ENCODE measurements around the gene TLE4.
A peak's percentile ranks its signal among the peaks of the same experiment; 100 is the strongest.

Gene TLE4

DNA sequence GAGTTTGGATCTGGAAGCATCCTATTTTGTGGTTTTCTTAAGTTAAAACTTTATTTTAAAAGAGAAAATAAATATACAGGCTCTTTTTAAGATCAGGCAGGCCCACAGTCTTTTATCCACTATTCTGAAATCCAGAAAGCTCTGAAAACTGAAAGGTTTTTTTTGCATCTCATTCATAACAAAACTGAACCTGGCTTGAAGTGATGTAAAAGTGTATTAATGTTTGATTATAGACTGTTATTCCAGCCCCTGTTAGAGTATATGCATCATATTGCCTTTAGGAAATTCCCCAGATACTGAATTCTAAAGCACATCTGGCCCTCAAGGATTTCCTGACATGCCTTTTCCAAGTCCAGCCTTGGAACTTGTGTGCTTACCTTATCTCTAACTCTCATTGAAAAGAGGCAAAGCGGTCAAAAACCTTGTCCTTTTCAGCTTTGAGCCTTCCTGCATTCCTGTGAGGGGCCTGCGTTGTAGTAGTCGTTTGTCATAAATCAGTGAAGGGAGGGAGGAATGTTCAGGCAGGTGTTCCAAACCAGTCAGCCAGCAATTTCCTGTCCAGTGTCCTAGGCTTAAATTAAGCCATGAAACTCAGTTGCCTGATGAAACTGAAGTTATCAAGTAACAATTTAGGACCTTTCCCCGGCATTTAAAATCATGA, 110.4 kb downstream of the TLE4 start:
- H3K36me3 ChIP-seq (ENCODE audit: control insufficient read depth in 4 of 4, insufficient read depth in 4 of 4, low read length in 3 of 4), result peaks cover 0 to 6% (median 2%) of the 10 kb centered on the region in 4 experiments
- no peak for DNase-seq
- CTCF ChIA-PET, result no interaction called here
- H3K27me3 ChIP-seq (replicated peaks in 2 of 5; ENCODE audit: control insufficient read depth in 4 of 5, insufficient read depth in 5 of 5, low read length in 4 of 5), result no peaks in the 10 kb centered on the region
- peaks cover 0 to 2% (median 0%) of the 10 kb centered on the region in 5 experiments for H3K9me3 ChIP-seq (ENCODE audit: control extremely low read depth in 1 of 5, control insufficient read depth in 4 of 5, insufficient read depth in 2 of 5, low read depth in 1 of 5, low read length in 4 of 5)
- no peak overlapping the region for H3K27ac ChIP-seq (ENCODE audit: insufficient read depth in 1 of 2, low read depth in 1 of 2, low read length in 2 of 2, poor library complexity in 1 of 2, severe bottlenecking in 2 of 2)
- POLR2A ChIA-PET, result no interaction called here
- H3K4me1 ChIP-seq (ENCODE audit: control extremely low read depth in 1 of 4, control insufficient read depth in 4 of 4, insufficient read depth in 4 of 4, low read length in 3 of 4), result peaks cover 3 to 12% (median 9%) of the 10 kb centered on the region in 4 experiments
- no peak overlapping the region for H3K4me3 ChIP-seq (ENCODE audit: control insufficient read depth in 1 of 7, extremely low read depth in 1 of 7, insufficient read depth in 4 of 7, low read depth in 2 of 7, low read length in 6 of 7)
- WGBS (ENCODE audit: insufficient coverage), result 74% methylated on average over 4 of the region's 4 CpGs

DNA sequence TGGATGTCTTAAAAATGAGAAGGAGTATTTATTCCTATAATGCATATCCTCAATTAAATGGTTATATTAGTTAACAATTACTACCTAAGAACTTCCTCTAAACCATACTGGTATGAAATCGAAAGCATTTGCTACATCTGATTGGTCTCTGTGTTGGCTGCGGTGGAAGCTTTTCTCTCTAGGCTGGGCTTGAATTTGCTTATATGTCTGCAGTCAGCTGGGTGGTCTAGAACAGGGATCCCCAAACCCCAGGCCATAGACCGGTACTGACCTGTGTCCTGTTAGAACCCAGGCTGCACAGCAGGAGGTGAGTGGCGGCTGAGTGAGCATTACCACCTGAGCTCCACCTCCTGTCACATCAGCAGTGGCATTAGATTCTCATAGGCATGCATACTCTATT, 112.3 kb downstream of the TLE4 start:
- WGBS (ENCODE audit: insufficient coverage), result 100% methylated on average over 2 of the region's 4 CpGs
- DNase-seq, result no peak
- Histone ChIP-seq H3K36me3 (ENCODE audit: control insufficient read depth in 4 of 4, insufficient read depth in 4 of 4, low read length in 3 of 4) (peaks cover 0 to 3% (median 2%) of the 10 kb centered on the region in 4 experiments), H3K27ac (ENCODE audit: insufficient read depth in 1 of 2, low read depth in 1 of 2, low read length in 2 of 2, poor library complexity in 1 of 2, severe bottlenecking in 2 of 2) (no peak overlapping the region), H3K27me3 (replicated peaks in 2 of 5; ENCODE audit: control insufficient read depth in 4 of 5, insufficient read depth in 5 of 5, low read length in 4 of 5) (no peaks in the 10 kb centered on the region), H3K9me3 (ENCODE audit: control extremely low read depth in 1 of 5, control insufficient read depth in 4 of 5, insufficient read depth in 2 of 5, low read depth in 1 of 5, low read length in 4 of 5) (peaks cover 0 to 2% (median 0%) of the 10 kb centered on the region in 5 experiments), H3K4me3 (ENCODE audit: control insufficient read depth in 1 of 7, extremely low read depth in 1 of 7, insufficient read depth in 4 of 7, low read depth in 2 of 7, low read length in 6 of 7) (no peak overlapping the region), H3K4me1 (ENCODE audit: control extremely low read depth in 1 of 4, control insufficient read depth in 4 of 4, insufficient read depth in 4 of 4, low read length in 3 of 4) (peaks cover 3 to 23% (median 18%) of the 10 kb centered on the region in 4 experiments)
- ChIA-PET CTCF (interaction anchor here (1.3 kb wide), 1 partner anchor 11 kb away, joined by 4 read pairs; no protein-coding TSS in a partner anchor), POLR2A (no interaction called here)

DNA sequence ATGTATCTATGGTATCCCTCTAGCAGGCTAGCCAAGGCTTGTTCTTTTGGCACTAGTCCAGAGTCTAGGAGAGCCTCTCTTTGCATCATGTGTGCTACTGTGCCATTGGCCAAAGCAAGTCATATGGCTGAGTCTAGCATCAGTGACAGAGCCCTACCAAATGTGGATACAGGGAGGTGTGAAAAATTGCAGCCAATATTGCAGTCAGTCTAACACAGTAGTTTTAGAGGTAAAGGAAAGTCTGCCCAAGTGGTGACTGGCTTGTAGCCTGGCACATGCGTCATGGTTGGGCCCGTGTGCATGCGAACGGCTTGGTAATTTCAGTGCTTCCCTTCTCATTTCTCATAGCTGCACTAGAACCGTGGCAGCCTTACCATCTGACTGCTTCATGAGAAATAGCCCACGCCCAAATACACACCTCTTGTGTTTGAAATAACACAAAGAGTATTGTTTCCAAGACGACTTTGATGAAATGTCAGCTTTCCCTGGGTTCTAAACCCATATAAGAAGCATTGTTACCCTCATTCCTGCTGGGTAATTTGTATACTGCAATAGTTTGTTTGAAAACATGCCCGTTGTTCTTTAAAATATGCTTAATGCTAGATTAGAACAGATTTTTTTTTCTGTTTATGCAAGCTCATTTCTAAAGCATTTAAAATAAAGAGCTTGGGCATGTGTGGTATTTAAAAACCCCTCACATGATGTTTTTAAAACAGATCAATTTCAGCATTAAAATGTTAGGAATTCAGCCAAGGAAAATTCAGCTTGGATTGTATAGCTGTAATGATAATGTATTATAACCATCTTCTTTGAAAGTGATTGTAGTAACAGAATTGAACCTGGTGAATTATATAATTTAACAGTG, 113.2 kb downstream of the TLE4 start:
- no peak overlapping the region for H3K4me3 ChIP-seq (ENCODE audit: control insufficient read depth in 1 of 7, extremely low read depth in 1 of 7, insufficient read depth in 4 of 7, low read depth in 2 of 7, low read length in 6 of 7)
- peaks cover 5 to 28% (median 20%) of the 10 kb centered on the region in 4 experiments for H3K4me1 ChIP-seq (ENCODE audit: control extremely low read depth in 1 of 4, control insufficient read depth in 4 of 4, insufficient read depth in 4 of 4, low read length in 3 of 4)
- H3K27ac ChIP-seq (ENCODE audit: insufficient read depth in 1 of 2, low read depth in 1 of 2, low read length in 2 of 2, poor library complexity in 1 of 2, severe bottlenecking in 2 of 2), result no peak overlapping the region
- ChIA-PET POLR2A (no interaction called here), CTCF (interaction anchor here (0.8 to 1.3 kb wide), 2 partner anchors 10 to 118 kb away, joined by 4 read pairs; no protein-coding TSS in a partner anchor)
- peaks cover 0 to 3% (median 2%) of the 10 kb centered on the region in 4 experiments for H3K36me3 ChIP-seq (ENCODE audit: control insufficient read depth in 4 of 4, insufficient read depth in 4 of 4, low read length in 3 of 4)
- no peaks in the 10 kb centered on the region for H3K27me3 ChIP-seq (replicated peaks in 2 of 5; ENCODE audit: control insufficient read depth in 4 of 5, insufficient read depth in 5 of 5, low read length in 4 of 5)
- no peak for DNase-seq
- peaks cover 0 to 2% (median 0%) of the 10 kb centered on the region in 5 experiments for H3K9me3 ChIP-seq (ENCODE audit: control extremely low read depth in 1 of 5, control insufficient read depth in 4 of 5, insufficient read depth in 2 of 5, low read depth in 1 of 5, low read length in 4 of 5)
- WGBS (ENCODE audit: insufficient coverage), result 98% methylated on average over 6 of the region's 8 CpGs

DNA sequence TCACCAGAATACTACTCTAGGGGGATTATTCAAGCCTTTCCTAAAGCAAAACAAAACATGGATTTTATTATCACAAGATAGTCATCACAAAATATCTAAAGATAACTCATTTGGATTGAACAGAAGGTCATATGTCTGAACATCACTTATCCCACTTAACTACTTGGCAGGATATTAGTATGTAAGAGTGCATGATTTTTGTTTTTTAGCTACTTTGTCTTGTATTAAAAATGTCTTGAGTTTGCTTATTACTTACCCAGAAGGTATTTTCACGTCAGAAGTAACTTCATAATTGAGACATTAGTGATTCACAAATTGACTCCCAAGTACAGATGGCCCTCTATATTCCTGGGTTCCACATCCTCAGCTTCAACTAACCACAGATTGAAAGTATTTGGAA, 113.8 kb downstream of the TLE4 start:
- WGBS (ENCODE audit: insufficient coverage), result 80% methylated on average over 1 of the region's 1 CpG
- H3K27ac ChIP-seq (ENCODE audit: insufficient read depth in 1 of 2, low read depth in 1 of 2, low read length in 2 of 2, poor library complexity in 1 of 2, severe bottlenecking in 2 of 2), result no peak overlapping the region
- POLR2A ChIA-PET, result no interaction called here
- H3K27me3 ChIP-seq (replicated peaks in 2 of 5; ENCODE audit: control insufficient read depth in 4 of 5, insufficient read depth in 5 of 5, low read length in 4 of 5), result no peaks in the 10 kb centered on the region
- peaks cover 5 to 28% (median 20%) of the 10 kb centered on the region in 4 experiments for H3K4me1 ChIP-seq (ENCODE audit: control extremely low read depth in 1 of 4, control insufficient read depth in 4 of 4, insufficient read depth in 4 of 4, low read length in 3 of 4)
- peaks cover 0 to 3% (median 2%) of the 10 kb centered on the region in 4 experiments for H3K36me3 ChIP-seq (ENCODE audit: control insufficient read depth in 4 of 4, insufficient read depth in 4 of 4, low read length in 3 of 4)
- H3K9me3 ChIP-seq (ENCODE audit: control extremely low read depth in 1 of 5, control insufficient read depth in 4 of 5, insufficient read depth in 2 of 5, low read depth in 1 of 5, low read length in 4 of 5), result peaks cover 0 to 2% (median 0%) of the 10 kb centered on the region in 5 experiments
- CTCF ChIA-PET, result interaction anchor here (0.8 to 1.4 kb wide), 2 partner anchors 17 to 119 kb away, joined by 4 read pairs; no protein-coding TSS in a partner anchor
- no peak for DNase-seq
- no peak overlapping the region for H3K4me3 ChIP-seq (ENCODE audit: control insufficient read depth in 1 of 7, extremely low read depth in 1 of 7, insufficient read depth in 4 of 7, low read depth in 2 of 7, low read length in 6 of 7)

- Histone ChIP-seq H3K4me3 (ENCODE audit: control insufficient read depth in 1 of 7, extremely low read depth in 1 of 7, insufficient read depth in 4 of 7, low read depth in 2 of 7, low read length in 6 of 7) (no peak overlapping the region), H3K27me3 (replicated peaks in 2 of 5; ENCODE audit: control insufficient read depth in 4 of 5, insufficient read depth in 5 of 5, low read length in 4 of 5) (no peaks in the 10 kb centered on the region), H3K27ac (ENCODE audit: insufficient read depth in 1 of 2, low read depth in 1 of 2, low read length in 2 of 2, poor library complexity in 1 of 2, severe bottlenecking in 2 of 2) (peak overlapping the region in 1 of 2 experiments; percentile 37), H3K4me1 (ENCODE audit: control extremely low read depth in 1 of 4, control insufficient read depth in 4 of 4, insufficient read depth in 4 of 4, low read length in 3 of 4) (peaks cover 5 to 28% (median 20%) of the 10 kb centered on the region in 4 experiments), H3K36me3 (ENCODE audit: control insufficient read depth in 4 of 4, insufficient read depth in 4 of 4, low read length in 3 of 4) (peaks cover 0 to 5% (median 2%) of the 10 kb centered on the region in 4 experiments), H3K9me3 (ENCODE audit: control extremely low read depth in 1 of 5, control insufficient read depth in 4 of 5, insufficient read depth in 2 of 5, low read depth in 1 of 5, low read length in 4 of 5) (peaks cover 0 to 2% (median 0%) of the 10 kb centered on the region in 5 experiments)
- ChIA-PET POLR2A (interaction anchor here (0.7 to 1.2 kb wide), 2 partner anchors 22 to 115 kb away, joined by 3 to 6 read pairs; partner anchors contain the start of gene TLE4), CTCF (interaction anchor here (0.9 to 1.4 kb wide), 4 partner anchors 14 to 72 kb away, joined by 3 to 4 read pairs (median 4); no protein-coding TSS in a partner anchor)
- peak in 2 of 3 donors; percentile 36 to 52 for DNase-seq
- WGBS (ENCODE audit: insufficient coverage), result 84% methylated on average over 7 of the region's 8 CpGs
Measured at GRCh38 chr9:79686381-79687130, 114.8 kb downstream of the TLE4 start.

GRCh38 chr9:79687131-79687447, 115.3 kb downstream of the TLE4 start:
- POLR2A ChIA-PET, result interaction anchor here (0.7 to 1.2 kb wide), 2 partner anchors 23 to 115 kb away, joined by 3 to 6 read pairs; partner anchors contain the start of gene TLE4
- DNase-seq, result peak; percentile 84 to 98 (median 96)
- CTCF ChIA-PET, result interaction anchor here (0.9 to 1.4 kb wide), 4 partner anchors 14 to 72 kb away, joined by 3 to 4 read pairs (median 4); no protein-coding TSS in a partner anchor
- peaks cover 5 to 28% (median 19%) of the 10 kb centered on the region in 4 experiments for H3K4me1 ChIP-seq (ENCODE audit: control extremely low read depth in 1 of 4, control insufficient read depth in 4 of 4, insufficient read depth in 4 of 4, low read length in 3 of 4)
- no peak overlapping the region for H3K4me3 ChIP-seq (ENCODE audit: control insufficient read depth in 1 of 7, extremely low read depth in 1 of 7, insufficient read depth in 4 of 7, low read depth in 2 of 7, low read length in 6 of 7)
- peaks cover 0 to 5% (median 2%) of the 10 kb centered on the region in 4 experiments for H3K36me3 ChIP-seq (ENCODE audit: control insufficient read depth in 4 of 4, insufficient read depth in 4 of 4, low read length in 3 of 4)
- 11% methylated on average over 6 of the region's 8 CpGs for WGBS (ENCODE audit: insufficient coverage)
- peak overlapping the region in 1 of 2 experiments; percentile 37 for H3K27ac ChIP-seq (ENCODE audit: insufficient read depth in 1 of 2, low read depth in 1 of 2, low read length in 2 of 2, poor library complexity in 1 of 2, severe bottlenecking in 2 of 2)
- peaks cover 0 to 2% (median 0%) of the 10 kb centered on the region in 5 experiments for H3K9me3 ChIP-seq (ENCODE audit: control extremely low read depth in 1 of 5, control insufficient read depth in 4 of 5, insufficient read depth in 2 of 5, low read depth in 1 of 5, low read length in 4 of 5)
- no peaks in the 10 kb centered on the region for H3K27me3 ChIP-seq (replicated peaks in 2 of 5; ENCODE audit: control insufficient read depth in 4 of 5, insufficient read depth in 5 of 5, low read length in 4 of 5)
